G401.6 (cell line): ENCODE results near the gene NXPH2.

ENCODE experiments used
- FAIRE-seq: peaks from 2 replicates; lab custom pipeline; 2012; peaks lifted over from hg19 to GRCh38; lab: Jason Lieb, UNC

NXPH2 gene

GRCh38 chr2:138633049-138633448, 147.1 kb downstream of the NXPH2 start:
- FAIRE-seq: no peak

GRCh38 chr2:138632066-138632620, 148.0 kb downstream of the NXPH2 start:
- FAIRE-seq: no peak

- FAIRE-seq: no peak
Observed at GRCh38 chr2:138630164-138630563, 150.0 kb downstream of the NXPH2 start.

- no peak for FAIRE-seq
Observed at GRCh38 chr2:138626148-138626547, 154.0 kb downstream of the NXPH2 start.

DNA sequence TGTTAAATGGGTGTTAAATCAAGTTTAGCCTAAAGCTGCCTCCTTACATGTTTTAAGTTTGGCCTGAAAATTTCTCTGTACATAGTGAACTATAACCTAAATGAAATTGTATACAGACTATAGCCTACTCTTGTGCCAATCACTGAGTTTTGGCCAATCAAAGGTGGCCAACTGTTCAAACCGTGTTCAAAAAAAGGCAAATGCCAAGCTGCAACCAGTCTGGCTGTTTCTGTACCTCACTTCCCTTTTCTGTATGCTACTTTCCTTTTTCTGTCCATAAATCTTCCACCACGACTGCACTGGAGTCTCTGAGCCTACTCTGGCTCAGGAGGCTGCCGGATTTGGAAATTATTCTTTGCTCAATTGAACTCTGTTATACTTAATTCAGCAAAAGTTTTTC, 157.6 kb downstream of the NXPH2 start:
- no peak for FAIRE-seq

DNA sequence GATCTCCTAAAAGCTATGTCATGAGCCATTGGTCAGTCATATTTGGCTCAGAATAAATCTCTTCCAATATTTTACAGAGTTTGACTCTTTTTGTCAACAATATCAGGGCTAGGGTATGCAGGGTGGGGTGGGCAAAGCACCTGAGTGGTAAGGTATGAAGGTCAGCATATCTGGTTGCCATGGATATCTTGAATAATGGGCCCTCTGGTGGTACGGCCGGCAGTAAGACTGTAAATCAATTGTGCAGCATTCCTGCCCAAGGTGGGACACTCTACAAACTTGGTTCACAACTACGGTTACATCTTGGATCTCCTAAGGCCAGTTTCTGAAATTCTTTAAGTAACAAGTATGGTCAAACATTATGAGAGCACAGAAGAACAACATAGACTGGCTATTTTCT, 159.1 kb downstream of the NXPH2 start:
- FAIRE-seq: no peak

GRCh38 chr2:138620431-138620830, 159.8 kb downstream of the NXPH2 start:
- no peak for FAIRE-seq
